HFF-Myc (cell line): ENCODE results near the gene U2AF2.

Source experiments
- DNase-seq: peaks from one replicate; pipeline ENCODE4 v3.0.0-alpha.2; 2011; ENCODE audit warnings: low read depth; ENCODE audit errors: extremely low read depth
- H3K4me3 ChIP-seq: replicated peaks from 2 replicates; pipeline ENCODE4 v1.5.1; 2011; ENCODE audit warnings: low read depth, mild to moderate bottlenecking, control low read depth, low read length
- TF ChIP-seq, protein P1 (sequence below): IDR thresholded peaks from 2 replicates; pipeline ENCODE4 v1.5.1; 2012; ENCODE audit warnings: mild to moderate bottlenecking, low read depth, low read length, control low read depth; ENCODE audit errors: missing control alignments

The U2AF2 gene

DNA sequence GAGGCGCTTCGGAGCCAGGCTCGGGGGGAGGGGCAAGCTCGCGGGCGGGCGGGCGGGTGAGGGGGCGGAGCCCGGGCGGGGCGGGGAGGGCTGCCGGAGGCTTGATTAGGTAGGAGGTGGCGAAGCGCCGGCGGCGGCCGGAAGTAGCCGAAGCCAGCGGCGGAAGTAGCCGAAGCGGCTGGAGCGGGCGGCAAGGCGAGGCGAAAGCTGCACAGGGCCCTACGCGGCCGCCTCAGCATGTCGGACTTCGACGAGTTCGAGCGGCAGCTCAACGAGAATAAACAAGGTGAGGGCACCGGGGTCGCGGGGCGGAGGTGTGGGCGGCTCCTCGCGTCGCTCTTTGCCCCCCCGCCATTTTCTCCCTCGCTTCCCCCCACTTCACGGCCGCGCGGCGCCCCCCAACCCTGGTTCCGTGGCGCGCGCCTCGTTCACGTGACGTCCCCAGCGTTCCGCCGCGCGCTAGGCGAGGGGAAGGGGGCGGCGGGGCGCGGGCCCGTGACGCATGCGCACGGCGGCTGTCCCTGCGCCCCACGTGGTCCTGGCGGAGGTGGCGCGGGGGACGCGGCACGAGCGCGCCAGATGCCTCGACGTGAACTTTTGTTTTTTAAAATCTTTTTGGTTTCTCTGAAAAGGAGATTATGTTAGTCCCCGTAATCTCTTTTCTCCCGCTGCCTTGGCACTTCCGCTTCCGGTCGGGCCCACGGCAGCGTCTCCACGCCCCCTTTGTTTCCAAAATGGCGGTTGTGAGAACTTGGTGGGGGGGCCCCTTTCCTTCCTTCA is at the start of gene U2AF2:
U2AF2 (plus strand) TSS at position 168 of the 780 bp plus-strand sequence; CDS start at position 238, 70 bp downstream.
- H3K4me3 ChIP-seq = peak within 1 kb of the TSS; percentile 75
- no peak for DNase-seq
- TF ChIP-seq, protein P1, sequence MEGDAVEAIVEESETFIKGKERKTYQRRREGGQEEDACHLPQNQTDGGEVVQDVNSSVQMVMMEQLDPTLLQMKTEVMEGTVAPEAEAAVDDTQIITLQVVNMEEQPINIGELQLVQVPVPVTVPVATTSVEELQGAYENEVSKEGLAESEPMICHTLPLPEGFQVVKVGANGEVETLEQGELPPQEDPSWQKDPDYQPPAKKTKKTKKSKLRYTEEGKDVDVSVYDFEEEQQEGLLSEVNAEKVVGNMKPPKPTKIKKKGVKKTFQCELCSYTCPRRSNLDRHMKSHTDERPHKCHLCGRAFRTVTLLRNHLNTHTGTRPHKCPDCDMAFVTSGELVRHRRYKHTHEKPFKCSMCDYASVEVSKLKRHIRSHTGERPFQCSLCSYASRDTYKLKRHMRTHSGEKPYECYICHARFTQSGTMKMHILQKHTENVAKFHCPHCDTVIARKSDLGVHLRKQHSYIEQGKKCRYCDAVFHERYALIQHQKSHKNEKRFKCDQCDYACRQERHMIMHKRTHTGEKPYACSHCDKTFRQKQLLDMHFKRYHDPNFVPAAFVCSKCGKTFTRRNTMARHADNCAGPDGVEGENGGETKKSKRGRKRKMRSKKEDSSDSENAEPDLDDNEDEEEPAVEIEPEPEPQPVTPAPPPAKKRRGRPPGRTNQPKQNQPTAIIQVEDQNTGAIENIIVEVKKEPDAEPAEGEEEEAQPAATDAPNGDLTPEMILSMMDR = no peak

DNA sequence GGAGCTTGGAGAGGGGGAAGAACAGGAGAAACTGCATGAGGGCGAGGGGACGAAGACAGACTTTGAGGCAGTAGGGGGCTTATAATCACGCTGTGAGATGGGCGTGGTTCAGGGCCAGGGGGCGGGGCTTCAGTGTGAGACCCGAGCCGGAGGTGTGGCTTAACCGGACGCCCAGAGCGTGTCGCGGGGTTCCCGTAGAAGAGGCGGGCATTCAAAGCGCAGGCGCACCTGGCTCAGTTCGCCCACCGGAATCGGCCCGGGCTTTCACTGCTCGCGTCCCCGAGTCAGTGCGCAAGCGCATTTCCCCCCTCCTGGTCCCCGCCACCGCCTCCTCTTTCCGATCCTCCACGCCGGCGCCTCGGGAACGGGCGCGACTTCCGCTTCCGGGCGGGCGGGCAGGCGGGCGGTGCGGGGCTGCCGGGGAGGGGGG is 49.6 kb upstream of the U2AF2 start:
- peak overlapping the region; percentile 92 for H3K4me3 ChIP-seq

DNA sequence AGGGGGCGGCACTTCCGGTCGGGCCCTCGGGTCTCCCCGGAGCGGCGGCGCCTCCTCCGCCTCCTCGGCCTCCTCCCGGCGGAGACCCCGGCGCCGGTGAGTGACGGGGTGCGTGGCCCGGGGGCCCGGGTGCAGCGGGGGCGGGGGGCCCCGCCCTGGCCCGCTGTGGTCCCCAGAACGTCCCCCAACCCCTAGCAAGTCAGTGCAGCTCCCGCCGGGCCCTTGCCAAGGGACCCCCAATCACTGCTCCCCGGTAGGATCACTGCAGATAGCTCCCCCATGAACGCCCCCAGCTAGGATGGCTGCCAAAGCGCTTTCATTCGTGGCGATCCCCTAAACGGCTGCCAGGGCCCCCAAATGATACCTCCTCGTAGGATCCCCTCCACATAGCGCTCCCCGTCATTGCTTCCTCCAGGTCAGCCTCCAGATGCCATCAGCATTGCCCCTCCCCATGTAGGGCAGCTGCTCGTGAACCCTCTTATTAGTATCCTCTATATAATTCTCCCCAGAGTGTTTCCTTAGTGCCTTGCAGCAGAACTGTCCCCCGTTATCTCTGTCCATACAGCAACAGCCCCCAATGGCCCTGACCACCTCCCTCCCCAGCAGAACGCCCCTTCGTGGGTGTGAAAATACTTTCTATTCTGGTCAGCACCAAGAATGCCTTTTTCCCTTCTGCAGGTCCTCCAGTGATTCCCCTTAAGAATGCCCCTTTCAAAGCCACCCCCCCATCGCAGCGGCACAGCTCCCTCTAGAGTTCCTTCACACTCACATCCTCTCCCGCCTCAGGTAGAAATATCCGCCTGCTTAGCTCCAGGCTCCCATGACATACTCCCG is 49.0 kb upstream of the U2AF2 start, which contains the start of gene ZNF865:
ZNF865 (plus strand) TSS at position 11 of the 834 bp plus-strand sequence. CDS start 7,972 bp downstream, outside the sequence.
- TF ChIP-seq, protein P1 = peak; percentile 82
- H3K4me3 ChIP-seq = peak within 1 kb of the TSS; percentile 92
- peak; percentile 66 for DNase-seq

More for the DNA sequence above, 49.6 kb upstream of the U2AF2 start:
- DNase-seq = peak; percentile 93
- TF ChIP-seq, protein P1 = no peak

DNA sequence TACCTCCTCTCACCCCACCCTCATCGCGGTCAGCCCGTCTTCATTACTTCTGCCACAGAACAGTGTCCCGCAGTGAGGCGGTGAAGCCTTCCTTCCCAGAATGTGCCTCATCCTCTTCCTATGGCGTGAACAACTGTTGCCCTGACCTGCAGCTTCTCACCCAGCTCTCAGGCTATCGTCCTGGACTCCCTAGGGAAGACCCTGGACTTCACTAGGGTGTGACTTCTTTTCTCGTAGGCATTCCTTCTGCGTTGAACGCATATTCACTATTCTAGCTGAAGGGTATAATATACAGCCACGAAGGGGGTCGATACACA is 48.4 kb upstream of the U2AF2 start:
- TF ChIP-seq, protein P1 = no peak
- H3K4me3 ChIP-seq = peak overlapping the region; percentile 92
- DNase-seq = no peak

DNA sequence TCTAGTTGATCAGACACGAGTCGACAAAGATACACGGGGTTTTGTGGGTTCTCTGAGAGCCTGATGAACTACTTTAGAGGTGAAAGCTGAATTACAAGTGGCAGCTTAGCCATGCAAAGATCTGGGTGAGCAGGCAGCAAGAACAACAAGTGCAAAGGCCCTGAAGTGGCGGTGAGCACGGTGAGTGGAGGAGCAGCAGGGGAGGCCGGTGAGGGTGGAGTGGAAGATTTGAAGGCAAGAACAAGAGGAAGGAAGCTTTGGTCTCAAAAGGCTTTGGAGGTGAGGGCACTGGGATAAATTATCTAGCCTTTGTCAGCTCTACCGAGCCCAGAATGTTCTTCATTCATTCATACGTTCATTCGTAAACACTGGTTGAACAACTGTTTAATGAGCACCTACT is 48.0 kb upstream of the U2AF2 start:
- TF ChIP-seq, protein P1 = no peak
- H3K4me3 ChIP-seq = peak overlapping the region; percentile 92
- no peak for DNase-seq

DNA sequence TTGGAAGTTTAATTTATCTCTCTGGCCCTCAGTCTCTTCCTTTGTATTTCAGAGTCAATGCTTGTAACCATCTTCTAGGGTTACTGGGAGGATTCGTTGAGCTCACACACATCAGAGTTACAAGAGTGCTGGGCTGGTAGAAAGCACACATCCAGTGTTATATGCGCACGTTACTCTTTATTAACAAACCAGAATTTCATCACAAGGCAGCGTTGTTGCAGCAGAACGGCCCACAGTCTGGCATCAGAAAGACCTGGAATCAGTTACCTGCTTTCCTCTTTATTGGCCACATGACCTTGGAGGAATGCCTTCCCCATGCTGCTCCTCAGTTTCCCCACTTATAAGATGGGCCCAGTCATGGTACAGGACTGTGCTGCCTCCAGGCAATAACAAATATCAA is 45.5 kb upstream of the U2AF2 start:
- no peak overlapping the region for H3K4me3 ChIP-seq
- DNase-seq = no peak
- TF ChIP-seq, protein P1 = no peak
